Ishikawa (cell line): ENCODE results near the gene STAB1.

ENCODE experiments used
- CEBPB ChIP-seq: IDR thresholded peaks from 2 replicates; pipeline ENCODE4 v1.6.1; 2012
- CREB1 ChIP-seq: IDR thresholded peaks from 2 replicates; pipeline ENCODE4 v1.6.1; 2012; ENCODE audit warnings: low read depth
- EGR1 ChIP-seq: IDR thresholded peaks from 2 replicates; pipeline ENCODE4 v1.6.1; 2012
- EP300 ChIP-seq: IDR thresholded peaks from 2 replicates; pipeline ENCODE4 v1.6.1; 2012; ENCODE audit warnings: borderline replicate concordance
- FOXM1 ChIP-seq: IDR thresholded peaks from 2 replicates; pipeline ENCODE4 v1.6.1; 2012; ENCODE audit warnings: low read depth, borderline replicate concordance
- NFIC ChIP-seq: IDR thresholded peaks from 2 replicates; pipeline ENCODE4 v1.6.1; 2012
- RAD21 ChIP-seq: IDR thresholded peaks from 2 replicates; pipeline ENCODE4 v1.6.1; 2012; ENCODE audit warnings: low read depth
- TAF1 ChIP-seq: IDR thresholded peaks from 2 replicates; pipeline ENCODE4 v1.6.1; 2012; ENCODE audit warnings: low read depth, mild to moderate bottlenecking
- TCF12 ChIP-seq: IDR thresholded peaks from 2 replicates; pipeline ENCODE4 v1.6.1; 2012; ENCODE audit warnings: low read depth
- TEAD4 ChIP-seq: IDR thresholded peaks from 2 replicates; pipeline ENCODE4 v1.6.1; 2012
- YY1 ChIP-seq: IDR thresholded peaks from 2 replicates; pipeline ENCODE4 v1.6.1; 2012; ENCODE audit warnings: low read depth
- ZBTB7A ChIP-seq: IDR thresholded peaks from 2 replicates; pipeline ENCODE4 v1.6.1; 2012; ENCODE audit warnings: low read depth
- TF ChIP-seq, protein P1 (sequence below): IDR thresholded peaks from 2 replicates; pipeline ENCODE4 v1.6.1; 2012
- TF ChIP-seq, protein P2 (sequence below): IDR thresholded peaks from 2 replicates; pipeline ENCODE4 v1.6.1; 2012
- TF ChIP-seq, protein P3 (sequence below): IDR thresholded peaks from 2 replicates; pipeline ENCODE4 v1.6.1; 2012; ENCODE audit warnings: low read depth, mild to moderate bottlenecking

STAB1 gene

DNA sequence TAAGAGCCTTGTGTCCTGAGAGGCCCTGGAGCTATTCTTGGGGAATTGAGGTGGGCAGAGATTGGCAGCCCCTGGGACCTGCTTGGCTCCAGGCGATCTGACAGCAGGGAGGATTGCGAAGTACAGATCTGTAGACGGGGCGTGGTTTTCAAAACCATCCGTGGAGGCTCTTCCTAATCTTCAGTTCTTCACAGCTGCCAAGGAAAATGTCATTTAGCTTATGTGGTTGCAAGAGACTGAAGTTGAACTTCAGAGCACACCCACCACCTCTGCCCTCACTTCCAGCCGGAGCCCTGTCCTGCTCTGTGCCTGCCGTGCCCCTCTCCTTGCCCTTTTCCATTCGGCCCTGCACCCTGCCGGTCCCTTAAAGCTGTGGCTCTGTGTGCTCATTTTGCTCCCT, 26.8 kb upstream of the STAB1 start:
- TF ChIP-seq YY1 (no peak), FOXM1 (no peak)

DNA sequence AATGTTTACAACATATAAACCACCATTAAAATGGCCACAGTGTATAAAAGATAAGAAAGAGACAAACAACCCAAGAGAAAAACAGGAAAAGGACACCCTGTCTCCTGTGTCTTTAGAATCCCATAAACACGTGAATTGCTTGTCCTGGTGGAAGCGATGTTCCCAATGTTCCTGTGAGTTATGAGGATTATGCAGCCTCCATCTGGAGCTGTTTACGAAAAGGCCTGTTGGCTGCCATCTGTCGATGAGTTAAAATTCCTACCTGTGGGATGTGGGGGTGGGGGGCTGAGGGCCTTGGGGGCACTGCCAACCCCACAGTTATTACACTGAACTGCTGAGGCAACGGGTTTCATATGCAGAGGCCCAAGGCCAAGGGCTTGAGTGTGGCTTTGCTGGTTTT, 26.1 kb upstream of the STAB1 start:
- TF ChIP-seq, protein P1, sequence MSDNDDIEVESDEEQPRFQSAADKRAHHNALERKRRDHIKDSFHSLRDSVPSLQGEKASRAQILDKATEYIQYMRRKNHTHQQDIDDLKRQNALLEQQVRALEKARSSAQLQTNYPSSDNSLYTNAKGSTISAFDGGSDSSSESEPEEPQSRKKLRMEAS, result no peak
- TF ChIP-seq, protein P2, sequence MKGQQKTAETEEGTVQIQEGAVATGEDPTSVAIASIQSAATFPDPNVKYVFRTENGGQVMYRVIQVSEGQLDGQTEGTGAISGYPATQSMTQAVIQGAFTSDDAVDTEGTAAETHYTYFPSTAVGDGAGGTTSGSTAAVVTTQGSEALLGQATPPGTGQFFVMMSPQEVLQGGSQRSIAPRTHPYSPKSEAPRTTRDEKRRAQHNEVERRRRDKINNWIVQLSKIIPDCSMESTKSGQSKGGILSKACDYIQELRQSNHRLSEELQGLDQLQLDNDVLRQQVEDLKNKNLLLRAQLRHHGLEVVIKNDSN, result no peak
- no peak for TF ChIP-seq RAD21

DNA sequence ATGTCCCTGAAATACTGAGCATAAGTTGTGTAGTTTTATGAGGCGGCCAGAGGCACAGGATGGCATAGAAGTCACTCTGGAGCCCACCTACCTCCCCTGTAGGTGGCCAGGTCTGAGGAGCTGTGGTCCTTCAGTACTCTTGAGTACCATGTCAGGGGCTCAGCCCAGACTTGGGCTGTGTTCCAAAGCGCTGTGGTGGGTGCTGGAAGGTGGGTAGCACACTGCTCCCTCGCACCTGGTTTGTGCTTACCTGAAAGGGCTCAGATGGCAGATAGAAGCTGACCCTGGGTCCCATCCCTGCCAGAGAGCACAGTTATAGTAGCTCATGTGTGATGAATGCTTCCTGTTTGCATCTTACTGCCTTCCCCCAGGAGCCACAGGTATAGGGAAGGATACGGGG, 24.2 kb upstream of the STAB1 start:
- no peak for TF ChIP-seq TEAD4
- no peak for TF ChIP-seq CEBPB
- no peak for TF ChIP-seq TAF1
- TF ChIP-seq YY1, result no peak
- TF ChIP-seq, protein P1, result no peak
- TF ChIP-seq, protein P2, result no peak
- TF ChIP-seq RAD21, result no peak
- TF ChIP-seq FOXM1, result no peak
- TF ChIP-seq NFIC, result no peak
- TF ChIP-seq, protein P3, sequence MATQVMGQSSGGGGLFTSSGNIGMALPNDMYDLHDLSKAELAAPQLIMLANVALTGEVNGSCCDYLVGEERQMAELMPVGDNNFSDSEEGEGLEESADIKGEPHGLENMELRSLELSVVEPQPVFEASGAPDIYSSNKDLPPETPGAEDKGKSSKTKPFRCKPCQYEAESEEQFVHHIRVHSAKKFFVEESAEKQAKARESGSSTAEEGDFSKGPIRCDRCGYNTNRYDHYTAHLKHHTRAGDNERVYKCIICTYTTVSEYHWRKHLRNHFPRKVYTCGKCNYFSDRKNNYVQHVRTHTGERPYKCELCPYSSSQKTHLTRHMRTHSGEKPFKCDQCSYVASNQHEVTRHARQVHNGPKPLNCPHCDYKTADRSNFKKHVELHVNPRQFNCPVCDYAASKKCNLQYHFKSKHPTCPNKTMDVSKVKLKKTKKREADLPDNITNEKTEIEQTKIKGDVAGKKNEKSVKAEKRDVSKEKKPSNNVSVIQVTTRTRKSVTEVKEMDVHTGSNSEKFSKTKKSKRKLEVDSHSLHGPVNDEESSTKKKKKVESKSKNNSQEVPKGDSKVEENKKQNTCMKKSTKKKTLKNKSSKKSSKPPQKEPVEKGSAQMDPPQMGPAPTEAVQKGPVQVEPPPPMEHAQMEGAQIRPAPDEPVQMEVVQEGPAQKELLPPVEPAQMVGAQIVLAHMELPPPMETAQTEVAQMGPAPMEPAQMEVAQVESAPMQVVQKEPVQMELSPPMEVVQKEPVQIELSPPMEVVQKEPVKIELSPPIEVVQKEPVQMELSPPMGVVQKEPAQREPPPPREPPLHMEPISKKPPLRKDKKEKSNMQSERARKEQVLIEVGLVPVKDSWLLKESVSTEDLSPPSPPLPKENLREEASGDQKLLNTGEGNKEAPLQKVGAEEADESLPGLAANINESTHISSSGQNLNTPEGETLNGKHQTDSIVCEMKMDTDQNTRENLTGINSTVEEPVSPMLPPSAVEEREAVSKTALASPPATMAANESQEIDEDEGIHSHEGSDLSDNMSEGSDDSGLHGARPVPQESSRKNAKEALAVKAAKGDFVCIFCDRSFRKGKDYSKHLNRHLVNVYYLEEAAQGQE, result no peak
- no peak for TF ChIP-seq CREB1
- TF ChIP-seq ZBTB7A, result no peak
- TF ChIP-seq TCF12, result no peak
- no peak for TF ChIP-seq EP300
- TF ChIP-seq EGR1, result no peak

DNA sequence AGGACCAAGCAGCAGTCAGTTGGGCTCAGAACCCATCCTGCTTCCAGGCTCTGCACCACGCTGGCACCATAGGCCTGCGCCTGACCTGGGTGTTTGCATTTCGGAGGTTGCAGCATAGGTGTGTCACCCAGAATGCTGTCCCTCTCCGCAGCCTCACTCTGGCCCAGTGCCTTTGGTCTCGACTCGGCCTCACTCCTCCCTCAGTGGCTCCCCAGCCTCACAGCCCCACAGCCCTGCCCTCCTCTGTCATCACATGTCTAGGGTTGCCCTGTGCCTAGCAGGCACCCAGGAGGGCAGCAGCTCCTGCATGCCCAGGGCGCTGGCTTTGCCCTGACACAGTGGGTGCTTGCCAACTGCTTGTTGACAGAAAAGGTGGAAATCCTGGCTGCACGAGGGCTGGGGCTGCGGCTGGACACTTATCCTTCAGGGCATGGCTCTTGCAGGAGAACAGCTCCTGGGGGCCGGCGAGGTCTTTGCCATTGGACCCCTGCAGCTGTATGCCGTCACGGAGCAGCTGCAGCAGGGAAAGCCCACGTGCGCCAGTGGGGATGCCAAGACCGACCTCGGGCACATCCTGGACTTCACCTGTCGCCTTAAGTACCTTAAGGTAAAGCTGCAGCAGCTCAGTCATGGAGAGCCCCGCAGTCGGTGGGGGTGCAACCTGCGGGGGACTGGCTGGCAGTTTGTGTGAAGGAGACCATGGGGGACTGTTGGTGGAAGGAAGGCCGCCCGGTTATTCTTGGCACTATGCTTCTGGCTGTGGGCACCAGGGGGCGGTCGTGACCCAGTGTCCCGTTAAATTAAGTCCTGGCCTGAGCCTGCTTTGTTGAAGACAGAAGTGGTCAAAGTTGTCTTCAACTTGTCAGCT, 23.5 kb upstream of the STAB1 start:
- TF ChIP-seq, protein P3, result no peak
- peak; percentile 41 for TF ChIP-seq RAD21
- no peak for TF ChIP-seq EGR1
- no peak for TF ChIP-seq CEBPB

DNA sequence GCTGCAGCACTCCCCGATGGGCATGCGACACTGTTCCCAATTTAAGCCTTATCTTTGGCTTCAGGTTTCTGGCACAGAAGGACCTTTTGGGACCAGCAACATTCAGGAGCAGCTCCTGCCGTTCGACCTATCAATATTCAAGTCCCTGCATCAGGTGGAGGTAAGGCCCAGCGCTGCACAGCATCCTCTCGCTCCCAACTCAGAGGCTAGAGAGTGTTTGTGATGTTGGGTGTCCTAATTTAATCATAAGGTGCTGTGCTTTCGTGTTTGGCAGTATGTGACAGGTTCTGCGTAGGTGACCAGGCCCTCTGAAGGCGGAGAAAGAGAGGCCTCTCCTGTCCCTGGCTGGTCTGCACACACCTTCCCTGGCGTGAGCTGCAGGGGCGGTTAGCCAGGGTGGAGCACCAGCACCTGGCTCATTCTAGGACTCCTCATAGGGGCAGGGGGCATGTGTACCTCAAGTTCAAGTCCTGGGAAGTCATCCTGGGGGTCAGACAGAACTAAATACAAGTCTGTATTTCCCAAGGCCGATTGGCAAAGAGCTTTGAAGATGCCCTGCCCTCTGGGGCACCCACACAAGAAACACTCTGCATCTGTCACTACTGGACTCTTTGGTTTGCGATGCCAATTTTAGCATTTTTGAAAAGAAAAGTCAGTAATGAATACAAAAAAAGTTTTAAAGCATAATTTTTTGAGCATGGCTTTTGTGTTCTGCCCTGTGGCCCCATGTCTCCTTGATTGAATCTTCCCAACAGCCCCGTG, 22.7 kb upstream of the STAB1 start:
- TF ChIP-seq, protein P3, result no peak
- no peak for TF ChIP-seq EGR1
- no peak for TF ChIP-seq TEAD4
- TF ChIP-seq NFIC, result no peak
- TF ChIP-seq EP300, result no peak
- no peak for TF ChIP-seq CREB1
- no peak for TF ChIP-seq TCF12
- TF ChIP-seq FOXM1, result no peak
- no peak for TF ChIP-seq ZBTB7A
- TF ChIP-seq, protein P2, result no peak
